Kidney (tissue), 14 donors: Measurements from ENCODE around the gene PRPF31. TPM values are rescaled to one million over a fixed set of nuclear protein-coding genes. Genes with fewer than 3 reads are reported as not detected.

Source experiments
- DNase-seq, 5 donors: peaks; one replicate each; pipeline ENCODE4 v3.0.0-alpha.2; 2013 to 2020
- FAIRE-seq: peaks from 2 replicates; lab custom pipeline; 2012; peaks lifted over from hg19 to GRCh38; lab: Jason Lieb, UNC
- H3K27ac ChIP-seq, 2 donors: one replicate each; pipeline ENCODE4 v1.7.0; 2013; ENCODE audit warnings: low read depth in 2 of 2, low read length in 2 of 2, inconsistent platforms in 1 of 2
- H3K27me3 ChIP-seq: one replicate; pipeline ENCODE4 v1.7.1; 2013; ENCODE audit warnings: low read length, inconsistent platforms; ENCODE audit not compliant: control insufficient read depth, insufficient read depth
- H3K36me3 ChIP-seq, 3 donors: one replicate each; pipeline versions ENCODE4 v1.7.0 to v1.7.1; 2013; ENCODE audit warnings: low read length in 3 of 3, control low read depth in 1 of 3, inconsistent platforms in 1 of 3; ENCODE audit not compliant: insufficient read depth in 3 of 3, control insufficient read depth in 2 of 3
- H3K4me1 ChIP-seq, 3 donors: one replicate each; pipeline versions ENCODE4 v1.7.0 to v1.7.1; 2013; ENCODE audit warnings: low read length in 3 of 3, inconsistent platforms in 1 of 3, low read depth in 1 of 3; ENCODE audit not compliant: control insufficient read depth in 2 of 3, insufficient read depth in 2 of 3
- H3K4me3 ChIP-seq, 3 donors: one replicate each; pipeline versions ENCODE4 v1.7.0 to v1.8.1; 2013; ENCODE audit warnings: low read length in 3 of 3, control low read depth in 1 of 3, inconsistent platforms in 1 of 3
- H3K9ac ChIP-seq, 3 donors: one replicate each; pipeline versions ENCODE4 v1.7.0 to v1.7.1; 2013; ENCODE audit warnings: low read length in 3 of 3, control low read depth in 1 of 3, inconsistent platforms in 1 of 3
- H3K9me3 ChIP-seq, 3 donors: one replicate each; pipeline versions ENCODE4 v1.7.0 to v1.7.1; 2013; ENCODE audit warnings: low read length in 3 of 3, control low read depth in 1 of 3, inconsistent platforms in 1 of 3; ENCODE audit not compliant: control insufficient read depth in 2 of 3, insufficient read depth in 1 of 3
- CTCF ChIP-seq: IDR thresholded peaks from 3 replicates; pipeline ENCODE4 v1.5.1; 2012; ENCODE audit warnings: mild to moderate bottlenecking, moderate library complexity, borderline replicate concordance; ENCODE audit not compliant: insufficient read depth; ENCODE audit errors: extremely low read depth
- intact Hi-C: fragments of 100-400 bp; cut with DNase I; formaldehyde crosslinking; loops from one replicate; pipeline ENCODE4 v1.11.1; 2022
- polyA plus RNA-seq: library from polyadenylated mRNA; stranded (reverse); fragments of 350-450 nt; fragmentation: Illumina TruSeq; extraction: RNeasy Lipid Tissue Mini Kit (QIAGEN cat#74804); gene quantifications from one replicate; pipeline ENCODE4 v1.2.3, GENCODE V29; 2014; ENCODE audit warnings: low read depth, low replicate concordance; ENCODE audit not compliant: insufficient read depth
- total RNA-seq: library from RNA; stranded (reverse); fragmentation: NEBNext Ultra II Directional; extraction: Animal tissue kit (Norgen Biotek cat#: 25700); gene quantifications from one replicate; pipeline ENCODE4 v1.2.1, GENCODE V29; 2021
- donor health status: control.
- donor health status: control.
- donor health status: control.
- donor health status: control.
- donor health status: control.
- donor health status: DM: yes; HTN: yes; CAD: no.
- donor health status: Normal renal cell carcinoma (clear cell type).

PRPF31 gene
- total and polyA plus RNA-seq, 2 donors from 2014 or later = 55.9 to 57.2 TPM

DNA sequence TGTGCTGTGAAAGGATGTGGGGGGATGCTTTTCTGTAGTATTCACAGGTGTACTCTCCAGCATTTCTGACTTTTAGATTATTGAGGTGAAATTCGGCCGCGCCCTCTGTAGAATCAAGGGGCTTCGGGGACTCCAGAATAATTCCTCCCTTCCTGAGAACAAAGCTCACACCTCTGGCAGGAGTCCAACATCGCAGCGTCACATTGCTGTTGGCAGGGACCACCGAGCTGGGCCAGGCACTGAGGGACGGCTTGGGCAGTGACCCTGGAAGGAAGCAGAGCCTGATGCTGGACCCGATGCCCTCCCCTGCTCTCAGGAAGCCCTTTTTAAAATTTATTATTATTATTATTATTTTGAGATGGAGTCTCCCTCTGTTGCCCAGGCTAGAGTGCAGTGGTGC, 40.7 kb upstream of the PRPF31 start:
- Histone ChIP-seq H3K9ac (no peak overlapping the region), H3K36me3 (no peaks in the 10 kb centered on the region), H3K27ac (no peak overlapping the region), H3K4me3 (no peak overlapping the region), H3K4me1 (no peaks in the 10 kb centered on the region), H3K27me3 (no peaks in the 10 kb centered on the region), H3K9me3 (peaks cover 0 to 5% (median 0%) of the 10 kb centered on the region in 3 donors)
- DNase-seq = peak in 1 of 5 donors; percentile 40
- FAIRE-seq = no peak
- intact Hi-C loops = no loop called here
- no peak for TF ChIP-seq CTCF

DNA sequence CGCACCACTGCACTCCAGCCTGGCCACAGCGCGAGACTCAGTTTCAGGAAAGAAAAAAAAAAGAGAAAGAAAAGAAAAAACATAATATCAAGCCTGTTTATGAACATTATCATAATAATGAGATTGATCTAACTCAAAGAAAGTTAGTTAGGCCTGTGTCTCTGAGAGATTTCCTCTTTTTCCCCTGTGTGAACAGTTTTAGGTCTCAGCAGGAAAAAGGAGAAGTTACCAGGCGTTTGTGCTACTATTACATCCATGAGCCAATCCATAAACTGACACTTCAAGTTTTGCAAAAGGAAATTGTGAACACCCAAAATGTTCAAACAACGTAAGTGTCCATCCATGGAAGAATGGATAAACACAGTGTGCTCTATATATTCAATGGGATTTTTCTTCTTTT, 38.2 kb upstream of the PRPF31 start:
- Histone ChIP-seq H3K27ac (no peak overlapping the region), H3K9ac (no peak overlapping the region), H3K36me3 (no peaks in the 10 kb centered on the region), H3K4me3 (no peak overlapping the region), H3K27me3 (no peaks in the 10 kb centered on the region), H3K4me1 (no peaks in the 10 kb centered on the region), H3K9me3 (peaks cover 0 to 10% (median 4%) of the 10 kb centered on the region in 3 donors)
- TF ChIP-seq CTCF = no peak
- intact Hi-C loops = no loop called here
- no peak for FAIRE-seq
- DNase-seq = no peak

- Histone ChIP-seq H3K36me3 (no peaks in the 10 kb centered on the region), H3K4me3 (no peak within 1 kb of the TSS), H3K9me3 (peaks cover 0 to 7% (median 7%) of the 10 kb centered on the region in 3 donors), H3K9ac (no peak within 1 kb of the TSS), H3K27me3 (no peaks in the 10 kb centered on the region), H3K4me1 (no peaks in the 10 kb centered on the region), H3K27ac (no peak within 1 kb of the TSS)
- intact Hi-C loops = no loop called here
- no peak for TF ChIP-seq CTCF
- DNase-seq = peak in 1 of 5 donors; percentile 7
- no peak for FAIRE-seq
Observed at GRCh38 chr19:54081032-54081431, 34.5 kb upstream of the PRPF31 start, which contains the start of gene TARM1. Gene TARM1 (minus strand): TSS chr19:54081365. CDS start chr19:54081340, 25 bp downstream.

DNA sequence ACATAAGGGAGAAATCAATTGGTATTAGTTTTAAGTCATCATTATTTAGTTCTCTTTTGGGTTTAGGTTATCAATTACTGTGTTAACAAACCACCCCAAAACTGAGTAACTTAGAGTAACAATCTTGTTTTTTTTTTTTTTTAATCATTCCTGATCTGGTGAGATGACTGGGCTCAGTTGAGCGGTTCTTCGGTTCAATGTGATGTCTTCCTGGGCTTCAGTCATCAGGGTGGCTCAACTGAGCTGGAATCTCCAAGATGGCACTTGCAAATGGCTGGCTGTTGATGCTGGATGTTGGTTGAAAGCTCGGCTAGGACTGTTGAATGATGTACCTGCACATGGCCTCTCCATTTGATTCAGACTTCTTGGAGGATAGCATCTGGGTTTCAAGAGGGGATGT, 31.1 kb upstream of the PRPF31 start:
- Histone ChIP-seq H3K36me3 (no peaks in the 10 kb centered on the region), H3K27ac (no peak overlapping the region), H3K9me3 (peaks cover 0 to 7% (median 7%) of the 10 kb centered on the region in 3 donors), H3K4me3 (no peak overlapping the region), H3K9ac (no peak overlapping the region), H3K4me1 (no peaks in the 10 kb centered on the region), H3K27me3 (no peaks in the 10 kb centered on the region)
- FAIRE-seq (no peak), DNase-seq (no peak)
- intact Hi-C loops = no loop called here
- TF ChIP-seq CTCF = no peak
